ENCODE data around the gene CDSN. TPM values are rescaled to one million over a fixed set of nuclear protein-coding genes. Genes with fewer than 3 reads are reported as not detected.

CDSN gene
- total and polyA plus RNA-seq, 2 of the 8 experiments (the other 6 are each of a cell fraction or from before 2014, with no cell fraction given), result not detected

DNA sequence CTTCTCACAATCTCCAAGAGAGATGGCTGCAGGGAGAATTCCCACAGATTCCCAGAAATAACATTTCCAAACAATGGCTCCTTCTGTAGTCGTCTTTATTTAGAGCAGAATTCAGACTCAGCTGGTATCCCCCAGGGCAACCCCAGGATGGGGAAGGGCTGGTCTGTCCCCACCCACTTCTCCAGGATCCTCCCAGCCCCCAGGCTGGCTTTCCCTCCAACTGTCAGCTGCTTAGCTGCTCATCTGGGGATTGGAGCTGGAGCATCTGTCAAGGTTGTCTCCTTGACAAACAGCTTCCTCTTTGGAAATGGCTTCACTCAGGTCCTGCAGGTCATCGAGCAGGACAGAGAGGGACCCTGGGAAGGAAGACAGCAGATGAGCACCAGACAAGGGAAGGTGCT lies 22.1 kb upstream of the CDSN start (continued):
- TF ChIP-seq KDM1A (IDR thresholded peaks at IDR 0.05; ENCODE audit: borderline replicate concordance, low read length) (no peak), BCL11A (IDR thresholded peaks at IDR 0.05; ENCODE audit: low read depth in 2 of 2, low read length in 2 of 2) (no peak), RNF2 (IDR thresholded peaks at IDR 0.05; ENCODE audit: borderline replicate concordance, low read depth, low read length, missing control alignments, poor library complexity, severe bottlenecking) (no peak), CBX5 (IDR thresholded peaks at IDR 0.05; ENCODE audit: low read depth, low read length) (no peak), GTF2F1 (IDR thresholded peaks at IDR 0.05; ENCODE audit: borderline replicate concordance, low read depth, low read length) (no peak), SRF (IDR thresholded peaks at IDR 0.05; ENCODE audit: low read depth, low read length) (no peak), FOSL1 (IDR thresholded peaks at IDR 0.05; ENCODE audit: insufficient read depth, low read depth, low read length) (no peak), NRF1 (IDR thresholded peaks at IDR 0.05; ENCODE audit: low read depth, low read length) (no peak)
- TF ChIP-seq, protein P1, sequence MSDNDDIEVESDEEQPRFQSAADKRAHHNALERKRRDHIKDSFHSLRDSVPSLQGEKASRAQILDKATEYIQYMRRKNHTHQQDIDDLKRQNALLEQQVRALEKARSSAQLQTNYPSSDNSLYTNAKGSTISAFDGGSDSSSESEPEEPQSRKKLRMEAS (IDR thresholded peaks at IDR 0.05), result no peak

All from H1 (cell line).